NCI-H82 treated with DMSO at 0.1 percent for 48 hours (cell line): ENCODE measurements around the gene GOLGA8A.
"Not testable (repeated sequence)": the region's sequence is repeated elsewhere in the genome, so short reads cannot be mapped to it uniquely, and the experiment has no call there.

Source experiments
- DNase-seq: peaks from one replicate; lab custom pipeline; 2025; ENCODE audit not compliant: unreplicated experiment; lab: John Stamatoyannopoulos, UW

GOLGA8A gene

GRCh38 chr15:34437687-34438086 lies at the start of gene GOLGA8A:
TSS of gene GOLGA8A (minus strand) at chr15:34437808. CDS start at chr15:34389691, 48,117 bp downstream.
- DNase-seq, result peak; percentile 4

GRCh38 chr15:34483644-34484043 lies 46.0 kb upstream of the GOLGA8A start:
- no peak for DNase-seq

GRCh38 chr15:34481370-34481769 lies 43.8 kb upstream of the GOLGA8A start:
- DNase-seq, result no peak

GRCh38 chr15:34473840-34474239 lies 36.2 kb upstream of the GOLGA8A start:
- no peak for DNase-seq

- no peak for DNase-seq
These were observed 35.3 kb upstream of the GOLGA8A start for GRCh38 chr15:34472947-34473346.

- DNase-seq, result no peak
These were observed 33.3 kb upstream of the GOLGA8A start for GRCh38 chr15:34470892-34471291.

GRCh38 chr15:34470091-34470490 lies 32.5 kb upstream of the GOLGA8A start:
- DNase-seq, result no peak

GRCh38 chr15:34461730-34462129 lies 24.1 kb upstream of the GOLGA8A start:
- DNase-seq, result no peak

- DNase-seq, result no peak
These were observed 22.8 kb upstream of the GOLGA8A start for GRCh38 chr15:34460451-34460850.

GRCh38 chr15:34456658-34457057 lies 19.1 kb upstream of the GOLGA8A start:
- DNase-seq, result no peak

- no peak for DNase-seq
These were observed 5.3 kb upstream of the GOLGA8A start for GRCh38 chr15:34442891-34443290.

- no peak for DNase-seq
These were observed 2.3 kb upstream of the GOLGA8A start for GRCh38 chr15:34439878-34440277.

- no peak for DNase-seq
These were observed 609 bp downstream of the GOLGA8A start for GRCh38 chr15:34436956-34437442.

GRCh38 chr15:34436126-34436955 lies 1.3 kb downstream of the GOLGA8A start:
- no peak for DNase-seq

GRCh38 chr15:34435658-34436057 lies 1.9 kb downstream of the GOLGA8A start:
- DNase-seq, result no peak

- DNase-seq, result no peak
These were observed 2.8 kb downstream of the GOLGA8A start for GRCh38 chr15:34434627-34435305.

- DNase-seq, result not testable (repeated sequence)
These were observed 3.5 kb downstream of the GOLGA8A start for GRCh38 chr15:34433956-34434626.

- DNase-seq, result not testable (repeated sequence)
These were observed 7.0 kb downstream of the GOLGA8A start for GRCh38 chr15:34430642-34431041.

GRCh38 chr15:34423425-34424090 lies 14.1 kb downstream of the GOLGA8A start:
- not testable (repeated sequence) for DNase-seq

- not testable (repeated sequence) for DNase-seq
These were observed 16.7 kb downstream of the GOLGA8A start for GRCh38 chr15:34420953-34421352.

GRCh38 chr15:34418435-34418834 lies 19.2 kb downstream of the GOLGA8A start:
- not testable (repeated sequence) for DNase-seq
